ENCODE results near the gene ZFPL1.

DNA sequence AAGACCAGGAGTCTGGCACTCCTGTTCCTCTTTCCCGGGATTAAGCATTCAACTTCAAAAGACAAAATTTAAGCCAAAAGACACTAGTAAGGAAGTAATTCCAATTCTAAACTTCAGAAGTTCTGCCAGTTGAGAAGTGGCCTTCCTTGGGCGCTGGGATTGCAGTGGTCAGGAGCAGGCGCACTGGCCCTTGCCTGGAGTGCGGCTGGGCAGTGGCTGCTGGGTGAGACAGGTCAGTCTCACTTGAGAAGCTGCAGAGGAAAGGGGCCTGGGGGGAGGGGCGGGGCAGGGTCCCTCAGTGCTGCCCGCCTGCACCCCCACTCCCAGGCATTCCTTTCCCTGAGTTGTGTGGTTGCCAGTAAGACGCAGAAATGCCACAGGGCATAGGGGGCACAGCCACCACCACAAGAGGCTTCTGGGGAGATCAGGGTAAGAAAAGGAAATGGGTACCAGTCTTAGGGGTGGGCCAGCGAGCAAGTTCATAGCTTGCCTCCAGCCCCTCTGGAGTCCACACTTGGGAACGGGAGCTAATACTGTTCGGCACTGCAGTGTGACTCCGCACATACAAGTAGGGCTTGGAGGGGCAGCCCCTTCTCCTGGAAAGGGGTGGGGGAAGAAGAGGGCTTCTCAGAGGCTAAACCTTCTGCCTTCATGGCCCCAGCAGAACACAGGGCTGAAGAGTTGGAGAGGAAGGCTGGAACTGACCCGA is 43.6 kb downstream of the ZFPL1 start:
- TF ChIP-seq, protein P1, sequence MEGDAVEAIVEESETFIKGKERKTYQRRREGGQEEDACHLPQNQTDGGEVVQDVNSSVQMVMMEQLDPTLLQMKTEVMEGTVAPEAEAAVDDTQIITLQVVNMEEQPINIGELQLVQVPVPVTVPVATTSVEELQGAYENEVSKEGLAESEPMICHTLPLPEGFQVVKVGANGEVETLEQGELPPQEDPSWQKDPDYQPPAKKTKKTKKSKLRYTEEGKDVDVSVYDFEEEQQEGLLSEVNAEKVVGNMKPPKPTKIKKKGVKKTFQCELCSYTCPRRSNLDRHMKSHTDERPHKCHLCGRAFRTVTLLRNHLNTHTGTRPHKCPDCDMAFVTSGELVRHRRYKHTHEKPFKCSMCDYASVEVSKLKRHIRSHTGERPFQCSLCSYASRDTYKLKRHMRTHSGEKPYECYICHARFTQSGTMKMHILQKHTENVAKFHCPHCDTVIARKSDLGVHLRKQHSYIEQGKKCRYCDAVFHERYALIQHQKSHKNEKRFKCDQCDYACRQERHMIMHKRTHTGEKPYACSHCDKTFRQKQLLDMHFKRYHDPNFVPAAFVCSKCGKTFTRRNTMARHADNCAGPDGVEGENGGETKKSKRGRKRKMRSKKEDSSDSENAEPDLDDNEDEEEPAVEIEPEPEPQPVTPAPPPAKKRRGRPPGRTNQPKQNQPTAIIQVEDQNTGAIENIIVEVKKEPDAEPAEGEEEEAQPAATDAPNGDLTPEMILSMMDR (conservative IDR thresholded peaks at IDR 0.05; ENCODE audit: low read length), result no peak
- TF ChIP-seq EZH2phosphoT487 (IDR thresholded peaks at IDR 0.05; ENCODE audit: borderline replicate concordance, low read depth, low read length), result no peak
